HCT116 (cell line): ENCODE data around the gene MAML3. TPM values are rescaled to one million over a fixed set of nuclear protein-coding genes. Genes with fewer than 3 reads are reported as not detected.

Experiments used
- ATAC-seq: fragments of 200-7000 bp; cut with Tn5 transposase; 2 replicates; pipeline ENCODE4 v1.9.1; 2020; ENCODE audit warnings: mild to moderate bottlenecking, moderate library complexity
- BruUV-seq: library from RNA; stranded (reverse); fragments of 400-500 nt; replicated peaks from 2 replicates; lab custom pipeline; 2021; lab: Mats Ljungman, UMichigan
- CTCF ChIA-PET: fragments of 300-600 bp; sonication (Branson Sonifier 250); formaldehyde crosslinking; loops from one replicate; lab custom pipeline; 2021; ENCODE audit warnings: antibody characterized with exemption; lab: Charles Lee
- POLR2A ChIA-PET: fragments of 300-600, 350-600 bp; sonication (Branson Sonifier 250); formaldehyde crosslinking; loops from one replicate; lab custom pipeline; 2021; ENCODE audit warnings: antibody characterized with exemption; lab: Charles Lee
- RAD21 ChIA-PET, 2 experiments: fragments of 300-600 bp; sonication (Branson Sonifier 250); formaldehyde crosslinking; loops; one replicate each; lab custom pipeline; 2023; ENCODE audit warnings: low total read pairs in 2 of 2; ENCODE audit not compliant: uncharacterized antibody in 2 of 2, unreplicated experiment in 2 of 2, low non-redundant PET in 1 of 2; lab: Charles Lee
- DNase-seq: peaks from one replicate; pipeline ENCODE4 v3.0.0-alpha.2; 2010; ENCODE audit warnings: low read depth, low spot score
- H2AFZ ChIP-seq: fragments of 200-600 bp; shearing (Covaris generic), sonication (generic); 2 replicates; pipeline ENCODE4 v1.6.1; 2017; ENCODE audit warnings: low read depth, mixed run types, mixed read lengths, antibody characterized with exemption, low read length; ENCODE audit not compliant: poor library complexity, severe bottlenecking
- H3K27ac ChIP-seq: 2 replicates; pipeline ENCODE4 v1.5.1; 2012; ENCODE audit warnings: low read depth, low read length
- H3K27me3 ChIP-seq: fragments of 200-600 bp; sonication (generic); 2 replicates; pipeline ENCODE4 v1.6.1; 2016; ENCODE audit warnings: mixed run types, low read length, mixed read lengths; ENCODE audit not compliant: insufficient read depth
- H3K36me3 ChIP-seq, 2 experiments: fragments of 200-500 bp in 1 of 2; fragments of 200-600 bp in 1 of 2; sonication (Bioruptor generic) in 1 of 2; sonication (generic) in 1 of 2; 2 replicates each; pipeline versions ENCODE4 v1.5.1 to v1.6.1; 2014 to 2016; ENCODE audit warnings: low read length in 2 of 2, inconsistent platforms in 1 of 2, mixed read lengths in 1 of 2, mixed run types in 1 of 2; ENCODE audit not compliant: insufficient read depth in 2 of 2, control insufficient read depth in 1 of 2
- H3K4me1 ChIP-seq, 2 experiments: fragments of 200-600 bp in 1 of 2; sonication (generic) in 1 of 2; 2 replicates each; pipeline versions ENCODE4 v1.5.1 to v1.6.1; 2012 to 2017; ENCODE audit warnings: low read length in 2 of 2, inconsistent platforms in 1 of 2, mild to moderate bottlenecking in 1 of 2, mixed read lengths in 1 of 2, mixed run types in 1 of 2, moderate library complexity in 1 of 2; ENCODE audit not compliant: insufficient read depth in 2 of 2, control insufficient read depth in 1 of 2
- H3K4me2 ChIP-seq: fragments of 200-600 bp; sonication (generic); 2 replicates; pipeline ENCODE4 v1.6.1; 2017; ENCODE audit warnings: mixed run types, low read length, mixed read lengths
- H3K4me3 ChIP-seq, 2 experiments: fragments of 200-600 bp in 1 of 2; sonication (generic) in 1 of 2; replicated peaks in 1 of 2; 2 replicates each; pipeline ENCODE4 v1.5.1; 2011 to 2016; ENCODE audit warnings: low read length in 2 of 2, control low read depth in 1 of 2, low read depth in 1 of 2, mild to moderate bottlenecking in 1 of 2, mixed read lengths in 1 of 2, mixed run types in 1 of 2
- H3K79me2 ChIP-seq: fragments of 200-600 bp; sonication (generic); 2 replicates; pipeline ENCODE4 v1.6.1; 2017; ENCODE audit warnings: mild to moderate bottlenecking, mixed run types, low read length, moderate library complexity, mixed read lengths; ENCODE audit not compliant: insufficient read depth
- H3K9ac ChIP-seq: fragments of 200-600 bp; sonication (generic); 2 replicates; pipeline ENCODE4 v1.6.1; 2016; ENCODE audit warnings: low read length, mixed read lengths
- H3K9me2 ChIP-seq: fragments of 200-600 bp; sonication (generic), shearing (Covaris generic); 2 replicates; pipeline ENCODE4 v1.6.1; 2017; ENCODE audit warnings: mixed run types, mild to moderate bottlenecking, moderate library complexity; ENCODE audit not compliant: insufficient read depth
- H3K9me3 ChIP-seq, 2 experiments: fragments of 200-500 bp in 1 of 2; fragments of 200-600 bp in 1 of 2; sonication (Bioruptor generic) in 1 of 2; sonication (generic) in 1 of 2; 2 replicates each; pipeline ENCODE4 v1.6.1; 2014 to 2017; ENCODE audit warnings: low read length in 2 of 2, mixed read lengths in 2 of 2, inconsistent platforms in 1 of 2, low read depth in 1 of 2, mild to moderate bottlenecking in 1 of 2, mixed run types in 1 of 2, moderate library complexity in 1 of 2; ENCODE audit not compliant: control insufficient read depth in 1 of 2, insufficient read depth in 1 of 2
- H4K20me1 ChIP-seq: fragments of 200-600 bp; sonication (generic), shearing (Covaris generic); 2 replicates; pipeline ENCODE4 v1.6.1; 2017; ENCODE audit warnings: mixed run types, mild to moderate bottlenecking, moderate library complexity; ENCODE audit not compliant: insufficient read depth
- CEBPB ChIP-seq: IDR thresholded peaks from 2 replicates; pipeline ENCODE4 v1.6.1; 2012; ENCODE audit warnings: low read depth
- CTCF ChIP-seq, 3 experiments: fragments of 200-600 bp in 1 of 3; sonication (generic) in 1 of 3; IDR thresholded peaks in 2 of 3; conservative IDR thresholded peaks in 1 of 3; 2 replicates each; pipeline ENCODE4 v1.5.1; 2012 to 2017; ENCODE audit warnings: low read depth in 2 of 3, low read length in 2 of 3, antibody characterized with exemption in 1 of 3, borderline replicate concordance in 1 of 3, control low read depth in 1 of 3, mild to moderate bottlenecking in 1 of 3, mixed read lengths in 1 of 3, mixed run types in 1 of 3, moderate library complexity in 1 of 3; ENCODE audit not compliant: insufficient read depth in 1 of 3
- EGR1 ChIP-seq: IDR thresholded peaks from 2 replicates; pipeline ENCODE4 v1.6.1; 2012; ENCODE audit warnings: low read depth
- ELF1 ChIP-seq: IDR thresholded peaks from 2 replicates; pipeline ENCODE4 v1.6.1; 2012; ENCODE audit warnings: low read depth, borderline replicate concordance
- RAD21 ChIP-seq: IDR thresholded peaks from 2 replicates; pipeline ENCODE4 v1.6.1; 2012; ENCODE audit warnings: low read depth, mild to moderate bottlenecking
- REST ChIP-seq: IDR thresholded peaks from 2 replicates; pipeline ENCODE4 v1.6.1; 2012; ENCODE audit warnings: low read depth
- SIN3A ChIP-seq: IDR thresholded peaks from 2 replicates; pipeline ENCODE4 v1.6.1; 2012; ENCODE audit warnings: low read depth
- YY1 ChIP-seq: IDR thresholded peaks from 2 replicates; pipeline ENCODE4 v1.6.1; 2011; ENCODE audit warnings: low read length, low read depth, moderate library complexity, mild to moderate bottlenecking; ENCODE audit not compliant: insufficient replicate concordance; ENCODE audit errors: extremely low read depth
- ZFX ChIP-seq: fragments of 450-650 bp; IDR thresholded peaks from 2 replicates; pipeline ENCODE4 v1.6.1; 2017
- ZNF274 ChIP-seq: fragments of 200-500 bp; sonication (Bioruptor generic); IDR thresholded peaks from 2 replicates; pipeline ENCODE4 v1.6.1; 2014; ENCODE audit warnings: mild to moderate bottlenecking, low read depth, low read length, inconsistent platforms
- intact Hi-C: fragments of 100-400 bp; cut with micrococcal nuclease; formaldehyde crosslinking; loops from 2 replicates; pipeline ENCODE4 v1.10.0; 2022
- total RNA-seq: library from RNA; stranded (reverse); gene quantifications from one replicate; pipeline ENCODE4 v1.2.1, GENCODE V29; 2021; ENCODE audit not compliant: unreplicated experiment
- TF ChIP-seq, protein P1 (sequence below): IDR thresholded peaks from 2 replicates; pipeline ENCODE4 v1.6.1; 2012

The MAML3 gene
- total RNA-seq, 1 experiment from 2014 or later, result 3.1 TPM

DNA sequence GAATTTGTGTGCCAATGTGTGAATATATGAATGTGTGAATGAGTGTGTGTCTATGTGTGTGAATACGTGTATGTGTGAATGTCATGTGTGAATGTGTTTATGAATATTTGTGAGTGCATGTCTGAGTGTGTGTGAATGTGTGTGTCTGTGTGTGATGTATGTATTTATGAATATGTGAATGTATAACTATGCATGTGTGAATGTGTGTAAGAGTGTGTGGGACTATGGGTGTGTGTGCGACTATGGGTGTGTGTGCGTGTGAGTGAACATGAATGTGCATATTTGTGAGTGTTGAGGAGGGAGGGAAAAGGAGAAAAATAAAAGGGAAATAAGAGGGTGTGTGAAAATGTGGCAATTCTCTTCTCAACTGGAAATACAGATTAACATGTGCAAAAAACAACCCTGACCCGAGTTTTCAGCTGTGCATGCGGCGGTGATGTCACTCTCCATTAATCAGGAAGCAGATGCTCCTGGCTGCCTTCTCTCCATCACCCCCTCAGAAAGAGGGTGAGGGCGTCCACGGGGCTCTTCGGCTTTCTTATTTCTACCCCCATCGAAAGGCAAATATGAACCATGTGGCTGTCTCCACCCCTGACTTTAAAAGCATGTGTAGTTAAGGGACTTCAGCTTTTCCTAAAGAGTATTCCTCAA lies 219.8 kb downstream of the MAML3 start:
- Histone ChIP-seq H3K36me3 (no peaks in the 10 kb centered on the region), H3K79me2 (no peaks in the 10 kb centered on the region), H3K27me3 (no peaks in the 10 kb centered on the region), H3K9me2 (no peaks in the 10 kb centered on the region), H3K27ac (no peak overlapping the region), H3K9ac (no peak overlapping the region), H3K9me3 (no peaks in the 10 kb centered on the region), H2AFZ (no peak overlapping the region), H3K4me1 (no peaks in the 10 kb centered on the region), H4K20me1 (no peaks in the 10 kb centered on the region), H3K4me3 (no peak overlapping the region), H3K4me2 (no peak overlapping the region)
- CTCF ChIA-PET, result no interaction called here
- intact Hi-C loops, result no loop called here
- POLR2A ChIA-PET, result no interaction called here
- no TSS peak for BruUV-seq
- RAD21 ChIA-PET, result no interaction called here
- ATAC-seq (no peak), DNase-seq (no peak)
- TF ChIP-seq RAD21 (no peak), CTCF (IDR thresholded peaks at IDR 0.05 in 2 of 3, conservative IDR thresholded peaks at IDR 0.05 in 1 of 3; ENCODE audit: borderline replicate concordance in 1 of 3, insufficient read depth in 1 of 3, low read depth in 2 of 3, low read length in 2 of 3) (no peak), YY1 (no peak), CEBPB (no peak), EGR1 (no peak), SIN3A (no peak)
- TF ChIP-seq, protein P1, sequence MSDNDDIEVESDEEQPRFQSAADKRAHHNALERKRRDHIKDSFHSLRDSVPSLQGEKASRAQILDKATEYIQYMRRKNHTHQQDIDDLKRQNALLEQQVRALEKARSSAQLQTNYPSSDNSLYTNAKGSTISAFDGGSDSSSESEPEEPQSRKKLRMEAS, result no peak

- intact Hi-C loops, result no loop called here
- H3K9me2 ChIP-seq, result no peaks in the 10 kb centered on the region
- DNase-seq, result no peak
- TF ChIP-seq REST (no peak), RAD21 (no peak), ELF1 (no peak), ZNF274 (no peak), ZFX (no peak)
- BruUV-seq, result no TSS peak
- no peaks in the 10 kb centered on the region for H4K20me1 ChIP-seq
- H3K9me3 ChIP-seq, result no peaks in the 10 kb centered on the region
- RAD21 ChIA-PET, result no interaction called here
- no peaks in the 10 kb centered on the region for H3K4me1 ChIP-seq
- H2AFZ ChIP-seq, result no peak overlapping the region
- ATAC-seq, result no peak
- H3K36me3 ChIP-seq, result no peaks in the 10 kb centered on the region
- H3K27me3 ChIP-seq, result no peaks in the 10 kb centered on the region
- H3K4me3 ChIP-seq, result no peak overlapping the region
- CTCF ChIA-PET, result no interaction called here
- no peak overlapping the region for H3K27ac ChIP-seq
- H3K9ac ChIP-seq, result no peak overlapping the region
- H3K79me2 ChIP-seq, result no peaks in the 10 kb centered on the region
- POLR2A ChIA-PET, result no interaction called here
- H3K4me2 ChIP-seq, result no peak overlapping the region
Observed at GRCh38 chr4:139933541-139933940, 220.4 kb downstream of the MAML3 start.
